Transverse colon (tissue), 4 donors: Measurements from ENCODE around the gene NAB2. TPM values are rescaled to one million over a fixed set of nuclear protein-coding genes. Genes with fewer than 3 reads are reported as not detected.

Experiments
- DNase-seq: peaks from one replicate; pipeline ENCODE4 v3.0.0-alpha.2; 2019
- H3K27ac ChIP-seq, 4 donors: fragments of 200-600 bp; sonication (generic); 2 replicates each; pipeline ENCODE4 v1.5.1; 2016 to 2018; ENCODE audit warnings: inconsistent platforms in 4 of 4
- H3K27me3 ChIP-seq: fragments of 200-600 bp; sonication (generic); 2 replicates; pipeline ENCODE4 v1.5.1; 2017; ENCODE audit warnings: inconsistent platforms
- H3K36me3 ChIP-seq, 4 donors: fragments of 200-600 bp; sonication (generic); 2 replicates each; pipeline ENCODE4 v1.5.1; 2017 to 2019; ENCODE audit warnings: inconsistent platforms in 4 of 4
- H3K4me1 ChIP-seq, 4 donors: fragments of 200-600 bp; sonication (generic); 2 replicates each; pipeline ENCODE4 v1.5.1; 2017 to 2020; ENCODE audit warnings: inconsistent platforms in 4 of 4
- H3K4me3 ChIP-seq, 4 donors: fragments of 200-600 bp; sonication (generic); 1 replicate in 1 of 4; 2 replicates in 3 of 4; pipeline versions ENCODE4 v1.5.1 to v1.6.1; 2017 to 2019; ENCODE audit warnings: inconsistent platforms in 4 of 4
- H3K9me3 ChIP-seq, 2 donors: fragments of 200-600 bp; sonication (generic); 2 replicates each; pipeline ENCODE4 v1.5.1; 2017 to 2019; ENCODE audit warnings: inconsistent platforms in 2 of 2
- EP300 ChIP-seq: sonication (generic); formaldehyde crosslinking; IDR thresholded peaks from one replicate; pipeline ENCODE4 v1.6.1; 2017; ENCODE audit warnings: antibody characterized with exemption, low read depth
- POLR2A ChIP-seq: fragments of 450-650 bp; IDR thresholded peaks from one replicate; pipeline ENCODE4 v1.6.1; 2016; ENCODE audit warnings: antibody characterized with exemption, mild to moderate bottlenecking, moderate library complexity
- POLR2AphosphoS5 ChIP-seq, 3 donors: sonication (generic); formaldehyde crosslinking; IDR thresholded peaks; one replicate each; pipeline ENCODE4 v1.6.1; 2016; ENCODE audit warnings: antibody characterized with exemption in 3 of 3
- WGBS, 2 donors: methylation state at CpG; one replicate each; pipeline ENCODE4 v1.1.5; 2018; ENCODE audit warnings: low coverage in 1 of 2; 5-methylcytosine and 5-hydroxymethylcytosine counted together
- in situ Hi-C, 4 donors: fragments of 200-750 bp; cut with MboI; loops; one replicate each; pipeline versions ENCODE4 v1.15.0 to v1.15.1; 2017; ENCODE audit warnings: low sequenced_read_pairs in 3 of 4, low pct_ligation_motif_present in 1 of 4, low pct_unique_long_range_greater_than_20kb in 1 of 4
- intact Hi-C: fragments of 100-400 bp; cut with DNase I; formaldehyde crosslinking; loops from one replicate; pipeline ENCODE4 v1.15.1; 2023; ENCODE audit warnings: low total_unique reads
- total RNA-seq, 4 donors: library from RNA; depleted of rRNA; stranded (reverse); fragments of >200 nt; gene quantifications; one replicate each; pipeline ENCODE4 v1.1.0, GENCODE V29; 2016
- TF ChIP-seq, protein P1 (sequence below), 5 experiments: fragments of 200-600 bp in 3 of 5; fragments of 450-650 bp in 2 of 5; sonication (generic) in 3 of 5; IDR thresholded peaks; 1 replicate in 2 of 5; 2 replicates in 3 of 5; pipeline ENCODE4 v1.5.1; 2016 to 2017; ENCODE audit warnings: antibody characterized with exemption in 5 of 5, inconsistent platforms in 3 of 5, mild to moderate bottlenecking in 2 of 5, moderate library complexity in 1 of 5

The NAB2 gene
- total RNA-seq, 4 donors from 2014 or later = 2.6 to 9.1 (median 4.7) TPM

GRCh38 chr12:57042695-57043094, 46.2 kb upstream of the NAB2 start:
- 96% methylated on average over 2 of the region's 2 CpGs; no CpG with 5 or more reads in 1 of the 2 donors for WGBS, 2 donors
- intact Hi-C loops (no loop called here), in situ Hi-C loops (no loop called here)
- Histone ChIP-seq H3K4me1 (peaks cover 5 to 9% (median 8%) of the 10 kb centered on the region in 4 donors), H3K36me3 (peaks cover 0 to 8% (median 0%) of the 10 kb centered on the region in 4 donors), H3K9me3 (no peaks in the 10 kb centered on the region), H3K4me3 (no peak overlapping the region), H3K27me3 (no peaks in the 10 kb centered on the region), H3K27ac (no peak overlapping the region)
- TF ChIP-seq, protein P1, sequence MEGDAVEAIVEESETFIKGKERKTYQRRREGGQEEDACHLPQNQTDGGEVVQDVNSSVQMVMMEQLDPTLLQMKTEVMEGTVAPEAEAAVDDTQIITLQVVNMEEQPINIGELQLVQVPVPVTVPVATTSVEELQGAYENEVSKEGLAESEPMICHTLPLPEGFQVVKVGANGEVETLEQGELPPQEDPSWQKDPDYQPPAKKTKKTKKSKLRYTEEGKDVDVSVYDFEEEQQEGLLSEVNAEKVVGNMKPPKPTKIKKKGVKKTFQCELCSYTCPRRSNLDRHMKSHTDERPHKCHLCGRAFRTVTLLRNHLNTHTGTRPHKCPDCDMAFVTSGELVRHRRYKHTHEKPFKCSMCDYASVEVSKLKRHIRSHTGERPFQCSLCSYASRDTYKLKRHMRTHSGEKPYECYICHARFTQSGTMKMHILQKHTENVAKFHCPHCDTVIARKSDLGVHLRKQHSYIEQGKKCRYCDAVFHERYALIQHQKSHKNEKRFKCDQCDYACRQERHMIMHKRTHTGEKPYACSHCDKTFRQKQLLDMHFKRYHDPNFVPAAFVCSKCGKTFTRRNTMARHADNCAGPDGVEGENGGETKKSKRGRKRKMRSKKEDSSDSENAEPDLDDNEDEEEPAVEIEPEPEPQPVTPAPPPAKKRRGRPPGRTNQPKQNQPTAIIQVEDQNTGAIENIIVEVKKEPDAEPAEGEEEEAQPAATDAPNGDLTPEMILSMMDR (IDR thresholded peaks at IDR 0.05) = no peak
- no peak for TF ChIP-seq POLR2AphosphoS5 (IDR thresholded peaks at IDR 0.05)
- no peak for TF ChIP-seq EP300
- no peak for TF ChIP-seq POLR2A
- DNase-seq = no peak

GRCh38 chr12:57044468-57044867, 44.4 kb upstream of the NAB2 start:
- Histone ChIP-seq H3K9me3 (no peaks in the 10 kb centered on the region), H3K36me3 (peaks cover 0 to 8% (median 0%) of the 10 kb centered on the region in 4 donors), H3K27me3 (no peaks in the 10 kb centered on the region), H3K4me1 (peaks cover 7 to 18% (median 18%) of the 10 kb centered on the region in 4 donors), H3K4me3 (no peak overlapping the region), H3K27ac (no peak overlapping the region)
- 80 to 100% methylated on average over 2 to 6 of the region's 6 CpGs for WGBS, 2 donors
- in situ Hi-C loops (no loop called here), intact Hi-C loops (no loop called here)
- DNase-seq = no peak
- TF ChIP-seq POLR2AphosphoS5 (IDR thresholded peaks at IDR 0.05) (no peak), EP300 (no peak), POLR2A (no peak)
- TF ChIP-seq, protein P1 (IDR thresholded peaks at IDR 0.05) = no peak

GRCh38 chr12:57044889-57045288, 44.0 kb upstream of the NAB2 start:
- Histone ChIP-seq H3K36me3 (peaks cover 0 to 8% (median 0%) of the 10 kb centered on the region in 4 donors), H3K4me1 (peaks cover 7 to 18% (median 18%) of the 10 kb centered on the region in 4 donors), H3K27me3 (no peaks in the 10 kb centered on the region), H3K9me3 (no peaks in the 10 kb centered on the region), H3K27ac (no peak overlapping the region), H3K4me3 (no peak overlapping the region)
- WGBS, 2 donors = 94 to 100% methylated on average over 2 to 3 of the region's 3 CpGs
- in situ Hi-C loops = no loop called here
- intact Hi-C loops = no loop called here
- TF ChIP-seq POLR2A = no peak
- no peak for TF ChIP-seq EP300
- no peak for TF ChIP-seq POLR2AphosphoS5 (IDR thresholded peaks at IDR 0.05)
- TF ChIP-seq, protein P1 (IDR thresholded peaks at IDR 0.05) = no peak
- no peak for DNase-seq

DNA sequence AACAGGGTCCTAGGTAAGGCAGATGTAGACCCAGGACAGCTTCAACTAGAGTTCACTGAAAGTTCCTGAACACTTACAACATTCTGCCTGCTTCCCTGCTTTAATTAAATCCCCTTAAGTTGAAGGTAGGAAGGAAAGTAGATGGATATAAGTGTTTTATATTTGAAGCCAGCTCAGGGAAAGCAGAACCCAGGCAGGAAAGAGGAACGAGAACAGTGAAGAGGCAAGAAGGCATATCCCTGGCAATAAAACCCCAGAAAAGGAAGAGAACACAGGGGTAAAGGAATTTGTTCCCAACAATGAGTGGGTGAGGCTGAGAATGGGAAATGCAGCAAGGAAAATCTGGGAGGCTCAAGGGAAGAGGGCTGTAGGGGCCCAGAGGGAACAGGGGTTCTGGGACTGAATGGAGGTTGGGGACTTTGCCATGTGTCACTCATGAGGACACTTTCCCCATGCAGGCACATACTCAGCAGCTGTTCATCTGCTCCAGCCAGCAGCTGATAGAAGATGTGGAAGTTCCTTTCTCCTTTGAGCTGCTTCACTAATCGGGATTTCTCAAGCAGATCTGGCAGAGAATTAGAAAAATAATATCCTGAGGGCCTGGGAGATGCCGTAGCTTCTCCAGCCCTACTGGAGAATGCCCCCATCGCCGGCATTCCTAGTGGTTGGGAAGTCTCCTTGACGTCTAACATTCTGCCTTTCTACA, 42.7 kb upstream of the NAB2 start:
- peaks cover 0 to 8% (median 0%) of the 10 kb centered on the region in 4 donors for H3K36me3 ChIP-seq
- H3K4me3 ChIP-seq = no peak overlapping the region
- TF ChIP-seq EP300 = no peak
- TF ChIP-seq POLR2A = no peak
- TF ChIP-seq POLR2AphosphoS5 (IDR thresholded peaks at IDR 0.05) = no peak
- TF ChIP-seq, protein P1 (IDR thresholded peaks at IDR 0.05) = no peak
- in situ Hi-C loops (no loop called here), intact Hi-C loops (no loop called here)
- WGBS, 2 donors = 60 to 74% methylated on average over 2 to 6 of the region's 6 CpGs
- no peaks in the 10 kb centered on the region for H3K9me3 ChIP-seq
- H3K4me1 ChIP-seq = peaks cover 7 to 30% (median 26%) of the 10 kb centered on the region in 4 donors
- H3K27me3 ChIP-seq = no peaks in the 10 kb centered on the region
- DNase-seq = no peak
- H3K27ac ChIP-seq = no peak overlapping the region
